ELF-1 (cell line): ENCODE results near the gene TRIM9.

ENCODE experiments used
- DNase-seq: peaks from one replicate; pipeline ENCODE4 v3.0.0-alpha.2; 2016; ENCODE audit warnings: low read depth, low spot score

Gene TRIM9

GRCh38 chr14:50936016-50936340 is 158.9 kb downstream of the TRIM9 start:
- no peak for DNase-seq

GRCh38 chr14:50935126-50936015 is 159.5 kb downstream of the TRIM9 start:
- no peak for DNase-seq

GRCh38 chr14:50932592-50933495 is 162.1 kb downstream of the TRIM9 start:
- DNase-seq: no peak

GRCh38 chr14:50932156-50932555 is 162.7 kb downstream of the TRIM9 start:
- no peak for DNase-seq

- DNase-seq: no peak
Observed at GRCh38 chr14:50931559-50931958, 163.3 kb downstream of the TRIM9 start.

- DNase-seq: no peak
Observed at GRCh38 chr14:50929506-50929905, 165.4 kb downstream of the TRIM9 start.

GRCh38 chr14:50928002-50928635 is 166.8 kb downstream of the TRIM9 start:
- DNase-seq: no peak

- no peak for DNase-seq
Observed at GRCh38 chr14:50926851-50927386, 168.0 kb downstream of the TRIM9 start.
